Measurements from ENCODE around the gene RASSF1.

Gene RASSF1

DNA sequence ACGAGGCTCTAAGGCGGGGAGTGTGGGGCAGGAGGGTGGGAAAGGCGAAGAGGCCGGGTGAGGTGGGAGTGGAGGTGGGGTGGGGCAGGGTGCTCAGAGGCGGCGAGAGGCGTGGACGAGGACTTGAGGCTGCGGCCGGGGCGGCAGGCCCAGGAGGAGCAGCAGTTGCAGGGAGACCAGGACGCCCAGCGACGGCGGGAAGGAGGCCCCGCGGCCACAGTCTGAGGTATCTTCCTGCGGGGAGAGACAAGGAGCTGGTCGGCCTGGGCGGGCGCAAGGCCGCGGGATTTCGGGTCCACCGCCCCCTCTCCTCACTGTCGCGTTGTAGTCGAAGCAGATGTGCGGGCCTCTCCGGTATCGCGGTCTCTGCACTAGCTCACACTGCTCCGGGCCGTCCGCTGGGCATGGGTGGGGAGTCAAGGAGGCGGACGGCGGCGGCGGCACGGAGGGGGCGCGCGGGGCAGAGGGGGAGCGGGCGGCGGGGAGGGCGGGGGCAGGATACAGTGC, 24.0 kb upstream of the RASSF1 start:
- DNase-seq (ENCODE audit: extremely low spot score), result no peak
- ChIA-PET POLR2A (interaction anchor here (1.2 to 1.6 kb wide), 4 partner anchors 11 to 28 kb away, joined by 3 to 6 read pairs (median 4); no protein-coding TSS in a partner anchor), CTCF (no interaction called here)

DNA sequence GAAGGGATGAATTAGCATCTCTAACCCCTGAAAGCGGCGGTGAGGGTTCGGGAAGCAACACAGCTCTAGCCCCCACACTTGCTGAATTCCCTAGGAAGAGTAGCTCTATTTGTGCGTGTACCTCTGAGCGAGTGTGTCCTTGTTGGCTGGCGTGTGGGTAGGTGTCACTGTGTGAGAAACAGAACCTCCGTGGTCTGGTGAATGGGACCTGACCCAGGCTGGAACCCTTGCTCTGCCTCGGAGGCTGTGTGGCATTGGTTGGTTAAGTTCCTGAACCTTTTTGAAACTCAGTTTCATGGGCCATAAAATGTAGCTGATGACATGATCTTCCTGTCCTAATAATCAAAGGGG, 19.1 kb upstream of the RASSF1 start:
- CTCF ChIA-PET, result interaction anchor here (0.9 kb wide), 1 partner anchor 209 kb away, joined by 4 read pairs; no protein-coding TSS in a partner anchor
- TF ChIP-seq LEF1 (IDR thresholded peaks at IDR 0.05; ENCODE audit: borderline replicate concordance), result no peak
- no peak for TF ChIP-seq HDGF (IDR thresholded peaks at IDR 0.05; ENCODE audit: borderline replicate concordance)
- TF ChIP-seq ZNF384 (IDR thresholded peaks at IDR 0.05), result no peak
- TF ChIP-seq, protein P1, sequence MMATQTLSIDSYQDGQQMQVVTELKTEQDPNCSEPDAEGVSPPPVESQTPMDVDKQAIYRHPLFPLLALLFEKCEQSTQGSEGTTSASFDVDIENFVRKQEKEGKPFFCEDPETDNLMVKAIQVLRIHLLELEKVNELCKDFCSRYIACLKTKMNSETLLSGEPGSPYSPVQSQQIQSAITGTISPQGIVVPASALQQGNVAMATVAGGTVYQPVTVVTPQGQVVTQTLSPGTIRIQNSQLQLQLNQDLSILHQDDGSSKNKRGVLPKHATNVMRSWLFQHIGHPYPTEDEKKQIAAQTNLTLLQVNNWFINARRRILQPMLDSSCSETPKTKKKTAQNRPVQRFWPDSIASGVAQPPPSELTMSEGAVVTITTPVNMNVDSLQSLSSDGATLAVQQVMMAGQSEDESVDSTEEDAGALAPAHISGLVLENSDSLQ (IDR thresholded peaks at IDR 0.05), result no peak
- no peak for TF ChIP-seq NFRKB (IDR thresholded peaks at IDR 0.05)
- TF ChIP-seq FOXM1 (IDR thresholded peaks at IDR 0.05; ENCODE audit: borderline replicate concordance), result no peak
- no peak for TF ChIP-seq ELF4 (IDR thresholded peaks at IDR 0.05)
- no peak for TF ChIP-seq CTBP1 (IDR thresholded peaks at IDR 0.05; ENCODE audit: borderline replicate concordance)
- no peak for TF ChIP-seq FOXA1 (IDR thresholded peaks at IDR 0.05)
- no peak for TF ChIP-seq L3MBTL2 (conservative IDR thresholded peaks at IDR 0.05)
- no peak for TF ChIP-seq TARDBP (IDR thresholded peaks at IDR 0.05)
- no peak for TF ChIP-seq FOXK2 (IDR thresholded peaks at IDR 0.05)
- no peak for TF ChIP-seq BHLHE40 (IDR thresholded peaks at IDR 0.05; ENCODE audit: borderline replicate concordance)
- no peak for TF ChIP-seq SP1 (IDR thresholded peaks at IDR 0.05)
- TF ChIP-seq SUZ12 (IDR thresholded peaks at IDR 0.05), result no peak
- no peak for TF ChIP-seq ARNT (IDR thresholded peaks at IDR 0.05)
- DNase-seq (ENCODE audit: extremely low spot score), result no peak
- POLR2A ChIA-PET, result interaction anchor here (1.6 kb wide), 1 partner anchor 9 kb away, joined by 11 read pairs; the partner anchor contains the start of genes CYB561D2 and NPRL2

More for the DNA sequence above, 24.0 kb upstream of the RASSF1 start:
- TF ChIP-seq FOXM1 (IDR thresholded peaks at IDR 0.05; ENCODE audit: borderline replicate concordance), result no peak
- no peak for TF ChIP-seq FOXA1 (IDR thresholded peaks at IDR 0.05)
- TF ChIP-seq ZNF384 (IDR thresholded peaks at IDR 0.05), result no peak
- no peak for TF ChIP-seq ELF4 (IDR thresholded peaks at IDR 0.05)
- no peak for TF ChIP-seq TARDBP (IDR thresholded peaks at IDR 0.05)
- TF ChIP-seq, protein P1 (IDR thresholded peaks at IDR 0.05), result no peak
- no peak for TF ChIP-seq SUZ12 (IDR thresholded peaks at IDR 0.05)
- TF ChIP-seq SP1 (IDR thresholded peaks at IDR 0.05), result no peak
- TF ChIP-seq BHLHE40 (IDR thresholded peaks at IDR 0.05; ENCODE audit: borderline replicate concordance), result no peak
- no peak for TF ChIP-seq CTBP1 (IDR thresholded peaks at IDR 0.05; ENCODE audit: borderline replicate concordance)
- no peak for TF ChIP-seq NFRKB (IDR thresholded peaks at IDR 0.05)
- no peak for TF ChIP-seq ARNT (IDR thresholded peaks at IDR 0.05)
- no peak for TF ChIP-seq FOXK2 (IDR thresholded peaks at IDR 0.05)
- no peak for TF ChIP-seq L3MBTL2 (conservative IDR thresholded peaks at IDR 0.05)
- no peak for TF ChIP-seq LEF1 (IDR thresholded peaks at IDR 0.05; ENCODE audit: borderline replicate concordance)
- no peak for TF ChIP-seq HDGF (IDR thresholded peaks at IDR 0.05; ENCODE audit: borderline replicate concordance)

DNA sequence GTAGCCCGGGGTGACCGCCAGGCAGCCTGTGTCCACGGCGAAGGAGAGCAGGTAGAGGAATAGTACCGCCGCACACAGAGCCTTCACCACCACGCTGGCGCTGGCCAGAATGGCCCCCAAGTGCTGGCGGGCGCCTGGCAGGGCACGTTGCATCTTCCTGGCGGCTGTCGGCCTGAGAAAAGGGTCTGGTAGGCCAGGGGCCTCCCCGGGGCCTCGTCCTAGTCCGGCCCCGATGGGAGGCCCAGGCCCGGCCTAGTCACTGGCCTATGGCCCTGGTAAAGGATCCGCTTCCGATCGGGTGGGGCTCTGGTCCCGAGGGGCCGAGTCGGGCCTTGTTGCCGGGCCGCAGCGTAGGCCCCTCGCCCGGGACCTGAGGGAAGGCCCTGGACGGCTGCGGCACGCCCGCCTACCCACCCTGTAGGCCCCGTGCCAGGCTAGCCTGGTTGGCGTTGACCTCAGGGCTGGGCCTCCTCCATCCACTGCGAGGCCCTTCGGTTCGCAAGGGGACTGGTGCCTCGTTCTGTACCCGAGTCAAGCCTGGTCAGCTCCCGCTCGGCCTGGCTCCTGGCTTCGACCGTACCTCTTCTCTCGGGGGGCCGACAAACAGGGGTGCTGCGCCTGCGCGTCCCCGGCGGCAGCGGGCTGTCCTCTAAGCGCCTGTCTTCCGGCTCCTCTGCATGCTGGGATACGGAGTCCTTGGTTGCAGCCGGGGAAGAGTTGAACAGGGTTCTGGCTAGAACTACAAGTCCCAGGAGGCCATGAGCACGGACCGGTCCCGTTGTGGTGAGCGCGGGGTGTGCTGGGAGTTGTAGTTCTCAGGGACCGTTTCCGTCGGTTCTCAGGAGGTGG, 18.5 kb upstream of the RASSF1 start, which contains the start of gene TMEM115:
Gene TMEM115 (minus strand): TSS at position 611 of the 849 bp plus-strand sequence. CDS start 458 bp downstream, at position 153.
- POLR2A ChIA-PET, result interaction anchor here (1.4 to 1.6 kb wide), 2 partner anchors 9 to 21 kb away, joined by 3 to 11 read pairs; partner anchors contain the start of genes CYB561D2 and NPRL2
- DNase-seq (ENCODE audit: extremely low spot score), result peak; percentile 97
- CTCF ChIA-PET, result interaction anchor here (0.9 kb wide), 1 partner anchor 210 kb away, joined by 4 read pairs; no protein-coding TSS in a partner anchor
- TF ChIP-seq SUZ12 (IDR thresholded peaks at IDR 0.05) (peak; percentile 94), ZNF384 (IDR thresholded peaks at IDR 0.05) (no peak), LEF1 (IDR thresholded peaks at IDR 0.05; ENCODE audit: borderline replicate concordance) (no peak), L3MBTL2 (conservative IDR thresholded peaks at IDR 0.05) (peak; percentile 88), ELF4 (IDR thresholded peaks at IDR 0.05) (peak; percentile 96), BHLHE40 (IDR thresholded peaks at IDR 0.05; ENCODE audit: borderline replicate concordance) (no peak), FOXK2 (IDR thresholded peaks at IDR 0.05) (no peak), CTBP1 (IDR thresholded peaks at IDR 0.05; ENCODE audit: borderline replicate concordance) (no peak), SP1 (IDR thresholded peaks at IDR 0.05) (no peak), HDGF (IDR thresholded peaks at IDR 0.05; ENCODE audit: borderline replicate concordance) (no peak), TARDBP (IDR thresholded peaks at IDR 0.05) (no peak), FOXA1 (IDR thresholded peaks at IDR 0.05) (no peak), FOXM1 (IDR thresholded peaks at IDR 0.05; ENCODE audit: borderline replicate concordance) (no peak), ARNT (IDR thresholded peaks at IDR 0.05) (no peak)

DNA sequence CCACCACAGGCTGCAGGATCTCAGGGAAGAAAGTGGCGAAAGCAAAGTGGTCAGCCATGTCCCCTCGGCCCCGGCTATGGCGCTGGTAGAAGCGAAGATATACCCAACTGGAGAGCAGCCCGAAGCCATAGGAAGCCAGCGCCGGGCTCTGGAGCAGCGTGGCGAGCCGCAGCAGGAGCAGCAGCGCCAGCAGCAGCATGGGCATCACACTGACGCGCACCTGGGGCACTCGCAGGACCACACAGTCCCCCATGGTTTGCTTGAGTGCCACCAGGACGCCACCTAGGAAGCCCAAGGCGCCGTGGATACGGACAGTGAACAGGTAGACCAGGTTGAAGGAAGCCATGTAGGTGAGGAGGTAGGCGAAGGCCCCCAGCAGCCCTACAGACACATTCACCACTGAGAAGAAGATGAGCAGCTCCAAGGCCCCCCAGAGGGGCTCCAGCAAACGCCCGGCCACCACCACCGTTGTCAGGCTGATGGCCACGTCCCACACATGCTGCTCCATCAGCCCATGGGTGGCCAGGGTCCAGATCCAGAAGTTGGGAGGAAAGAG, 17.8 kb upstream of the RASSF1 start:
- ChIA-PET CTCF (no interaction called here), POLR2A (interaction anchor here (1.4 kb wide), 1 partner anchor 21 kb away, joined by 3 read pairs; no protein-coding TSS in a partner anchor)
- no peak for TF ChIP-seq L3MBTL2 (conservative IDR thresholded peaks at IDR 0.05)
- no peak for TF ChIP-seq SUZ12 (IDR thresholded peaks at IDR 0.05)
- no peak for TF ChIP-seq CTBP1 (IDR thresholded peaks at IDR 0.05; ENCODE audit: borderline replicate concordance)
- no peak for TF ChIP-seq ARNT (IDR thresholded peaks at IDR 0.05)
- TF ChIP-seq FOXM1 (IDR thresholded peaks at IDR 0.05; ENCODE audit: borderline replicate concordance), result no peak
- no peak for TF ChIP-seq LEF1 (IDR thresholded peaks at IDR 0.05; ENCODE audit: borderline replicate concordance)
- TF ChIP-seq ZNF384 (IDR thresholded peaks at IDR 0.05), result no peak
- no peak for TF ChIP-seq HDGF (IDR thresholded peaks at IDR 0.05; ENCODE audit: borderline replicate concordance)
- no peak for TF ChIP-seq TARDBP (IDR thresholded peaks at IDR 0.05)
- no peak for TF ChIP-seq ELF4 (IDR thresholded peaks at IDR 0.05)
- TF ChIP-seq, protein P1 (IDR thresholded peaks at IDR 0.05), result no peak
- no peak for TF ChIP-seq BHLHE40 (IDR thresholded peaks at IDR 0.05; ENCODE audit: borderline replicate concordance)
- DNase-seq (ENCODE audit: extremely low spot score), result no peak

All from HEK293T (cell line).